LNCAP (cell line): Measurements from ENCODE around the gene TOM1.

Experiments used
- CTCF ChIP-seq: fragments of 450-650 bp; IDR thresholded peaks from 2 replicates; pipeline ENCODE4 v1.5.1; 2017; ENCODE audit warnings: mild to moderate bottlenecking

Gene TOM1

DNA sequence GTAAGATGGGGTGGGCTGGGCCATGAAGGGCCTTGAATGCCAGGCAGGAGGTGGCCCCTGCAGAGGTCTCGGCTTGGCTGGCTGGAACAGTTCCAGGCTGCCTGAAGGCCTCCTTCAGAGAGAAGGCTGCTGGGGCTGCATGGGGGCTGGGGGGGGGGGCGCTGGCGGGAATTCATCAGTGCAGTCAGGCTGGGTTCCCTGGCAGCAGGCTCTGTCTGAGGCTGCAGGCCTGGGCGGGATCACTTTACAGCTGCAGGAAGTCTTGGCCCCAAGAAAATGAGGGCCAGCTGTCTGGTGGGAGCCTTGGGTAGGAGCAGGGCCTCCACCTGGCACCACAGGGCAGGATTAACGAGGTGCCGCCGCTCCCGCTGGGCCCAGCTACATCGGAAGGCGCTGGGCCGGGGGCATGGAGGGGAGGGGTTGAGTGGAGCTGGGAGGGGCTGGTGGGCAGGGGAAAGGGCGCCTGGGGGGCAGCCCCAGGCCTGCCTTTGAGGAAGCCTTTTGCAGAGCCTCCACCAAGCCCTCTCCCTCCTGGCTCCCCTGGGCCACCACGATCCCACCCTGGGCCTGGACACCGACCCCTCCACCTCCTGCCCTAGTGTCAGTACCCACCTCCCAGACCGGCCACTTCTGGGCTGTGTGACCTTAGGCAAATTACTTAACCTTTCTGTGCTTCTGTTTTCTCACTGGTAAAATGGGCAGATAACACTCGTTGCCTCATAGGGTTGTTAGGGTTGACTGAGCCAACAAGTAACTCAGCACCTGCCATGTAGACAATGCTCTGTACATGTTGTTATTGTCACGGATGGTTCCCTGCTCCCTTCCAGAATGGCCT is 50.2 kb downstream of the TOM1 start:
- TF ChIP-seq CTCF = no peak

- TF ChIP-seq CTCF = peak; percentile 82
Observed at GRCh38 chr22:35350539-35351503, 51.1 kb downstream of the TOM1 start.

- TF ChIP-seq CTCF = no peak; the same call in 1 of the 2 replicates
Observed at GRCh38 chr22:35352214-35353111, 52.8 kb downstream of the TOM1 start.

DNA sequence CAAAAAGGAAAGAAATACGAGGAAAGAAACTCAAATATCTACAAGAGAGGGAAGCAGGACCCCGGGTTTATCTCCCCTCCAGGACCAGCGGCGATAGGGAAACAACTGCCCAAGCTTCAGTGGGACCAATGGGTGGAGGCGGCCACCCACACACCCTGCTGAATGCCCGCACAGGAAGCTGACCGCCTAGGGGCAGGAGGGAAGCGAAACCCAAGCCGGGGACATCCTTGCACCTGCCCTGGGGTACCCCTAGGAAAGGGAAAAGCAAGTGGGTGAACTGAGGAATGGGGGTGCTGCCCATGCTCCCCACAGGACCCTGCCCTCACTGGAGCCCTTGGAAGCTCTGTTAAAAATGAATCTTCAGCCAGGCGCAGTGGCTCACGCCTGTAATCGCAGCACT is 53.6 kb downstream of the TOM1 start:
- TF ChIP-seq CTCF = no peak

- TF ChIP-seq CTCF = no peak
Observed at GRCh38 chr22:35354068-35354467, 54.4 kb downstream of the TOM1 start.

- no peak for TF ChIP-seq CTCF
Observed at GRCh38 chr22:35357883-35358621, 58.4 kb downstream of the TOM1 start.
